Neural progenitor cell (in vitro differentiated cells): ENCODE measurements around the gene TMEM87B. TPM values are rescaled to one million over a fixed set of nuclear protein-coding genes. Genes with fewer than 3 reads are reported as not detected.

ENCODE experiments used
- DNase-seq: peaks from one replicate; pipeline ENCODE4 v3.0.0-alpha.2; 2016; ENCODE audit warnings: low spot score
- H2AFZ ChIP-seq: fragments of 200-600 bp; sonication (generic); replicated peaks from 2 replicates; pipeline ENCODE4 v1.6.1; 2016; ENCODE audit warnings: antibody characterized with exemption
- H3F3A ChIP-seq: fragments of 200-600 bp; sonication (generic); 2 replicates; pipeline ENCODE4 v1.6.1; 2016; ENCODE audit warnings: antibody characterized with exemption, low read depth
- H3K27ac ChIP-seq: fragments of 200-600 bp; sonication (generic); 2 replicates; pipeline ENCODE4 v1.5.1; 2016; ENCODE audit warnings: mild to moderate bottlenecking
- H3K27me3 ChIP-seq: fragments of 200-600 bp; sonication (generic); 2 replicates; pipeline ENCODE4 v1.6.1; 2016; ENCODE audit warnings: mild to moderate bottlenecking, moderate library complexity
- H3K36me3 ChIP-seq: fragments of 200-600 bp; sonication (generic); 2 replicates; pipeline ENCODE4 v1.5.1; 2016
- H3K4me1 ChIP-seq: fragments of 200-600 bp; sonication (generic); 2 replicates; pipeline ENCODE4 v1.6.1; 2016; ENCODE audit warnings: mixed run types
- H3K4me2 ChIP-seq: fragments of 200-600 bp; sonication (generic); 2 replicates; pipeline ENCODE4 v1.6.1; 2016
- H3K4me3 ChIP-seq: fragments of 200-600 bp; sonication (generic); 2 replicates; pipeline ENCODE4 v1.5.1; 2016
- H3K79me2 ChIP-seq: fragments of 200-600 bp; sonication (generic); 2 replicates; pipeline ENCODE4 v1.6.1; 2016; ENCODE audit warnings: low read depth
- H3K9ac ChIP-seq: fragments of 200-600 bp; sonication (generic); 2 replicates; pipeline ENCODE4 v1.6.1; 2016
- H3K9me3 ChIP-seq: fragments of 200-600 bp; sonication (generic); 2 replicates; pipeline ENCODE4 v1.5.1; 2016; ENCODE audit warnings: low read depth
- H4K20me1 ChIP-seq: fragments of 200-600 bp; sonication (generic); 2 replicates; pipeline ENCODE4 v1.6.1; 2016; ENCODE audit warnings: low read depth
- H3K27ac Mint-ChIP-seq: 3 replicates; pipeline ENCODE4 v1.8.0; 2021; ENCODE audit warnings: mixed read lengths
- H3K27me3 Mint-ChIP-seq: 2 replicates; pipeline ENCODE4 v1.8.0; 2022; ENCODE audit warnings: low read depth, mild to moderate bottlenecking, inconsistent platforms, moderate library complexity, mixed read lengths; ENCODE audit not compliant: insufficient read depth
- H3K36me3 Mint-ChIP-seq: 3 replicates; pipeline ENCODE4 v1.8.0; 2021; ENCODE audit warnings: mixed read lengths
- H3K4me1 Mint-ChIP-seq: 3 replicates; pipeline ENCODE4 v1.8.0; 2021; ENCODE audit warnings: mixed read lengths
- H3K4me3 Mint-ChIP-seq: 3 replicates; pipeline ENCODE4 v1.8.0; 2021; ENCODE audit warnings: mild to moderate bottlenecking, moderate library complexity, mixed read lengths
- H3K9me3 Mint-ChIP-seq: 3 replicates; pipeline ENCODE4 v1.8.0; 2020; ENCODE audit warnings: mixed read lengths
- CTCF ChIP-seq: fragments of 200-600 bp; sonication (generic); IDR thresholded peaks from 2 replicates; pipeline ENCODE4 v1.5.1; 2017; ENCODE audit warnings: antibody characterized with exemption, mild to moderate bottlenecking
- EZH2 ChIP-seq: fragments of 200-600 bp; sonication (generic); IDR thresholded peaks from 2 replicates; pipeline ENCODE4 v1.6.1; 2017; ENCODE audit warnings: antibody characterized with exemption, mild to moderate bottlenecking, moderate library complexity
- EZH2phosphoT487 ChIP-seq: fragments of 200-600 bp; sonication (generic); IDR thresholded peaks from 2 replicates; pipeline ENCODE4 v1.6.1; 2017; ENCODE audit warnings: antibody characterized with exemption
- total RNA-seq: library from RNA; depleted of rRNA; stranded (reverse); fragments of >200 nt; gene quantifications from 2 replicates; pipeline ENCODE4 v1.2.3, GENCODE V29; 2015; ENCODE audit warnings: low replicate concordance

TMEM87B gene
- total RNA-seq, 1 donor from 2014 or later = 34.4 TPM

- Histone ChIP-seq H3K4me1 (peaks cover 9% of the 10 kb centered on the region), H3K36me3 (no peaks in the 10 kb centered on the region), H3K27me3 (peaks cover 5% of the 10 kb centered on the region), H3K9ac (no peak overlapping the region), H4K20me1 (no peaks in the 10 kb centered on the region), H3K27ac (no peak overlapping the region), H3K4me3 (no peak overlapping the region), H3K79me2 (no peaks in the 10 kb centered on the region), H3K4me2 (no peak overlapping the region), H2AFZ (no peak overlapping the region), H3F3A (peaks cover 5% of the 10 kb centered on the region), H3K9me3 (peaks cover 3% of the 10 kb centered on the region)
- peaks cover 21% of the 10 kb centered on the region for H3K9me3 Mint-ChIP-seq
- peaks cover 14% of the 10 kb centered on the region for H3K27me3 Mint-ChIP-seq
- peaks cover 3% of the 10 kb centered on the region for H3K36me3 Mint-ChIP-seq
- H3K4me3 Mint-ChIP-seq = no peak overlapping the region
- H3K4me1 Mint-ChIP-seq = peaks cover 10% of the 10 kb centered on the region
- H3K27ac Mint-ChIP-seq = no peak overlapping the region
- peak; percentile 37 for DNase-seq
- peak; percentile 88 for TF ChIP-seq CTCF
- TF ChIP-seq EZH2 = no peak
- no peak for TF ChIP-seq EZH2phosphoT487
Observed at GRCh38 chr2:112048887-112049286, 6.2 kb upstream of the TMEM87B start.

- H3K36me3 Mint-ChIP-seq = peaks cover 2% of the 10 kb centered on the region
- no peak overlapping the region for H3K27ac Mint-ChIP-seq
- no peak for DNase-seq
- peaks cover 11% of the 10 kb centered on the region for H3K27me3 Mint-ChIP-seq
- H3K4me1 Mint-ChIP-seq = peaks cover 10% of the 10 kb centered on the region
- H4K20me1 ChIP-seq = no peaks in the 10 kb centered on the region
- no peaks in the 10 kb centered on the region for H3K36me3 ChIP-seq
- no peak overlapping the region for H3K4me3 ChIP-seq
- H3K27ac ChIP-seq = no peak overlapping the region
- TF ChIP-seq CTCF = no peak
- TF ChIP-seq EZH2phosphoT487 = no peak
- no peak for TF ChIP-seq EZH2
- no peak overlapping the region for H3K4me3 Mint-ChIP-seq
- H3K79me2 ChIP-seq = no peaks in the 10 kb centered on the region
- H2AFZ ChIP-seq = no peak overlapping the region
- peaks cover 9% of the 10 kb centered on the region for H3K4me1 ChIP-seq
- H3K9me3 Mint-ChIP-seq = peaks cover 15% of the 10 kb centered on the region
- peaks cover 10% of the 10 kb centered on the region for H3F3A ChIP-seq
- H3K9ac ChIP-seq = no peak overlapping the region
- H3K27me3 ChIP-seq = peaks cover 5% of the 10 kb centered on the region
- H3K9me3 ChIP-seq = no peaks in the 10 kb centered on the region
- H3K4me2 ChIP-seq = no peak overlapping the region
Observed at GRCh38 chr2:112050316-112050715, 4.8 kb upstream of the TMEM87B start.

- peak overlapping the region; percentile 93 for H3K4me3 Mint-ChIP-seq
- no peaks in the 10 kb centered on the region for H4K20me1 ChIP-seq
- H2AFZ ChIP-seq = peak overlapping the region; percentile 93
- peaks cover 7% of the 10 kb centered on the region for H3K4me1 ChIP-seq
- peaks cover 14% of the 10 kb centered on the region for H3K4me1 Mint-ChIP-seq
- peak overlapping the region; percentile 68 for H3K4me2 ChIP-seq
- peaks cover 6% of the 10 kb centered on the region for H3K27me3 Mint-ChIP-seq
- H3K9me3 Mint-ChIP-seq = peaks cover 6% of the 10 kb centered on the region
- H3K9me3 ChIP-seq = no peaks in the 10 kb centered on the region
- no peak overlapping the region for H3K9ac ChIP-seq
- H3K27ac Mint-ChIP-seq = peak overlapping the region; percentile 91
- no peaks in the 10 kb centered on the region for H3K79me2 ChIP-seq
- H3K27me3 ChIP-seq = peaks cover 5% of the 10 kb centered on the region
- H3K36me3 Mint-ChIP-seq = peaks cover 9% of the 10 kb centered on the region
- H3K27ac ChIP-seq = no peak overlapping the region
- H3F3A ChIP-seq = peaks cover 20% of the 10 kb centered on the region
- H3K4me3 ChIP-seq = peak overlapping the region; percentile 64
- no peaks in the 10 kb centered on the region for H3K36me3 ChIP-seq
- DNase-seq = peak; percentile 97
- TF ChIP-seq CTCF = no peak
- TF ChIP-seq EZH2phosphoT487 = no peak
- no peak for TF ChIP-seq EZH2
Observed at GRCh38 chr2:112053917-112054846, 887 bp upstream of the TMEM87B start.
